IPS DF 6.9 (cell line): Measurements from ENCODE around the gene ARL5A.

ENCODE experiments used
- DNase-seq: peaks from one replicate; pipeline ENCODE4 v3.0.0-alpha.2; 2013; ENCODE audit warnings: low read depth, low spot score
- H3K27ac ChIP-seq: one replicate; pipeline ENCODE4 v1.5.1; 2013; ENCODE audit warnings: low read length, control low read depth
- H3K27me3 ChIP-seq: 2 replicates; pipeline ENCODE4 v1.6.1; 2013; ENCODE audit warnings: mild to moderate bottlenecking, low read length; ENCODE audit not compliant: control insufficient read depth, insufficient read depth
- H3K36me3 ChIP-seq: 2 replicates; pipeline ENCODE4 v1.6.1; 2013; ENCODE audit warnings: low read length; ENCODE audit not compliant: control insufficient read depth, insufficient read depth
- H3K4me1 ChIP-seq: 2 replicates; pipeline ENCODE4 v1.6.1; 2013; ENCODE audit warnings: low read length; ENCODE audit not compliant: control insufficient read depth, insufficient read depth
- H3K4me3 ChIP-seq: 2 replicates; pipeline ENCODE4 v1.5.1; 2013; ENCODE audit warnings: mild to moderate bottlenecking, low read length
- H3K9me3 ChIP-seq: 2 replicates; pipeline ENCODE4 v1.6.1; 2013; ENCODE audit warnings: low read length, inconsistent platforms; ENCODE audit not compliant: control insufficient read depth, insufficient read depth
- WGBS: extraction: QIAGEN DNeasy Blood & Tissue Kit; methylation state at CpG from one replicate; pipeline ENCODE4 v1.1.7; 2013; ENCODE audit warnings: mixed read lengths, missing lambda C conversion rate; ENCODE audit not compliant: insufficient read length, insufficient coverage; 5-methylcytosine and 5-hydroxymethylcytosine counted together

Gene ARL5A

DNA sequence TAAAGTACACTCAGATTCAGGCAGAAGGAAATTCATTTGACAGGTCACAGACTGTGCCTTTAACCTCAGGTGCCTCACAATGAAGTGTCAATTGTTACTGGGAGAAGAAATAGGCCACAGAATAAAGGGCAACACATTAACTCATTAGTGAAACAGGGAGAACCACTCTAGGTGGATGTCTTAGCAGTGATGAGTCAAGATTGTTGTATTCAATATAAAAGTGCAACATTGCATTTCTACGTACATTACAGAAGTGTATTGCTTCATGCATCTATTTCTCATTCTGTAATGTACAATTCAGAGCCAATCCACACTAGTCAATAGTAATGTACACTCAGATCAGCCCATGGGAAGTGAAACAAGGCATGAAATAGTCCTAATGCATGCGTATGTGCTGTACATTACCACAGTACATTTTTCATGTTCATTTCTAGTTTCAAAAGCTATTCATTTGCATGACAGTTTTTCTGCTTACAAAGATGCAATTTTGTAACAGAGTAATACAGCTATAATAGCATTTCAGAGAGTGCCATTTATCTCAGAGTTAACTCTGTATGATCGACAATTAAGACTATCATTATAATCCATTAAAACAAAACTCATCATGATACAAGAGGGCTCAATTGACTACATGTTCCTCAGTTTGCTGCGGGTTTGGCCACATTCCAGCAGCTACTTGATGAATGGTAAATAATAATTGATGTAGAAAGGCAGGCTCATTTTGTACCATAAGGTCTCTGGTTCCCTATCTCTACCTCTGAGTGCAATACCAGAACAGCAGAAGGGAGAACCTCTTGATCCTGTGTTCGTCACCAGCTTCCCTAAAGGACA is 12.2 kb upstream of the ARL5A start:
- Histone ChIP-seq H3K27ac (no peak overlapping the region), H3K36me3 (no peaks in the 10 kb centered on the region), H3K4me3 (no peak overlapping the region), H3K4me1 (no peaks in the 10 kb centered on the region), H3K27me3 (no peaks in the 10 kb centered on the region), H3K9me3 (no peaks in the 10 kb centered on the region)
- no peak for DNase-seq
- no CpG with 5 or more reads among the region's 5 CpGs for WGBS

DNA sequence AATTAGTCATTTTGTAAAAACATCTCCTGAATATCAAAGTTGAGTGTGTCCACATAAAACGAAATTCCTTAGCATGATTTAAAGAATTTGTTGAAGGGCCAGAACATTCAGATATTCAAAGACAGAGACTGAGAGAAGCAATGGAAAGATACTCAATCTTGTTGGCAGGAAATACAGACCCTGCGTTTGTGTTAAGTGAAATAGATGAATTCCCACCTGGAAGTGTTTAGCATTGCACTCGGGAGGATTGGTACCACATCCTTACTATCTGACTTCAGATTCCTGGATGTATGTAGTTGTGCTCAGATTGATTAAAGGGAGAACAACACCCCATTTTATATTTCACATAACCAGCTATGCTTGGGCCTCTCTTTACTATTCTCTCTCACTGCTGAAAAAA is 9.7 kb upstream of the ARL5A start:
- Histone ChIP-seq H3K27me3 (no peaks in the 10 kb centered on the region), H3K36me3 (no peaks in the 10 kb centered on the region), H3K27ac (no peak overlapping the region), H3K4me1 (no peaks in the 10 kb centered on the region), H3K4me3 (no peak overlapping the region), H3K9me3 (no peaks in the 10 kb centered on the region)
- DNase-seq, result no peak
- no CpG with 5 or more reads among the region's 3 CpGs for WGBS

GRCh38 chr2:151833984-151834383 is 5.8 kb upstream of the ARL5A start:
- Histone ChIP-seq H3K36me3 (no peaks in the 10 kb centered on the region), H3K4me1 (no peaks in the 10 kb centered on the region), H3K9me3 (no peaks in the 10 kb centered on the region), H3K4me3 (no peak overlapping the region), H3K27ac (no peak overlapping the region), H3K27me3 (no peaks in the 10 kb centered on the region)
- no peak for DNase-seq
- 100% methylated on average over 1 of the region's 3 CpGs for WGBS

DNA sequence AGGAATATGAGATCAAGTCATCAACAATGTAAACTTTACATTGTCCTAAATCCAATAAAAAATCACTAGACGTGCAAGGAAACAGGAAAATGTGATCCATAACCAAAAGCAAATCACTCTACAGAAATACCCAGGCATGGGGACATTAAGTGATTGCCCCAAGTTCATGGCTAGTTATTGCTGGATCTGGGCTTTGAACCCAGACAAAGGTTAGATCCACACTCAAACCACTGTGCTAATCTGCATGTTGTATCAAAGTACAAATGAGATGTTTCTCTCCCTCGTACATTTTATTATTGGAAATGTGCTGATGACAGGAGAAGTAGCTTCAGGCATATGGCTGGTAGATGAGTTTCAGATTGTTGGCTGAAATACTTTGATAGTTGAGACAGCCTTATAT is 2.7 kb upstream of the ARL5A start:
- DNase-seq, result no peak
- no peak overlapping the region for H3K27ac ChIP-seq
- H3K9me3 ChIP-seq, result no peaks in the 10 kb centered on the region
- no peaks in the 10 kb centered on the region for H3K36me3 ChIP-seq
- H3K4me1 ChIP-seq, result no peaks in the 10 kb centered on the region
- no peaks in the 10 kb centered on the region for H3K27me3 ChIP-seq
- H3K4me3 ChIP-seq, result no peak overlapping the region
- no CpG with 5 or more reads among the region's 2 CpGs for WGBS

- Histone ChIP-seq H3K4me1 (no peaks in the 10 kb centered on the region), H3K9me3 (no peaks in the 10 kb centered on the region), H3K27ac (no peak overlapping the region), H3K36me3 (no peaks in the 10 kb centered on the region), H3K27me3 (no peaks in the 10 kb centered on the region), H3K4me3 (peak overlapping the region; percentile 85; the same call in 1 of the 2 replicates)
- no peak for DNase-seq
- WGBS, result 100% methylated on average over 2 of the region's 5 CpGs
These were observed 686 bp upstream of the ARL5A start for GRCh38 chr2:151828890-151829324.

- Histone ChIP-seq H3K27me3 (no peaks in the 10 kb centered on the region), H3K4me3 (peak overlapping the region; percentile 85), H3K9me3 (no peaks in the 10 kb centered on the region), H3K27ac (no peak overlapping the region), H3K36me3 (no peaks in the 10 kb centered on the region), H3K4me1 (no peaks in the 10 kb centered on the region)
- WGBS, result no CpG with 5 or more reads among the region's 38 CpGs
- DNase-seq, result no peak
These were observed 568 bp downstream of the ARL5A start for GRCh38 chr2:151827564-151828142.

- no peak for DNase-seq
These were observed 1.5 kb downstream of the ARL5A start for GRCh38 chr2:151826737-151827157.

DNA sequence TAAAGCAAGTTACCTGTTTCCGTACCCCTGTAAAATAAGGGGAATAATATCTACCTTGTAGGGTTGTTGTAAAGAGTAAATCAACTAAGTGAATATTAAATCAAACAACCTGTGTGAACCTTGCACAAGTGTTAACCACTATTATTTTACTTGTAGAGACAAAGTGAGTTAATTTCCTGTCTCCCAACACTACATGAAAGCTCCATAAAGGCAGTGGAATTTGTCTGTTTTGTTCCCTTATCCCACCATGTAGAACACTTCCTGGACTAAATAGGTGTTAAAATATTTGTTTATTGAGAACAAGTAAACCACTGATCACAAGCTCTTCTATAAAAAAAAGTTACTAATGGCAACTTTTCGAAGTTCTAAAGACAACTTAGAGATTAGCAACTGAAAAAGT is 3.3 kb downstream of the ARL5A start:
- Histone ChIP-seq H3K4me1 (no peaks in the 10 kb centered on the region), H3K4me3 (no peak overlapping the region), H3K27ac (no peak overlapping the region), H3K9me3 (no peaks in the 10 kb centered on the region), H3K36me3 (no peaks in the 10 kb centered on the region), H3K27me3 (no peaks in the 10 kb centered on the region)
- no CpG with 5 or more reads among the region's 2 CpGs for WGBS
- no peak for DNase-seq

More at GRCh38 chr2:151826737-151827157, 1.5 kb downstream of the ARL5A start:
- Histone ChIP-seq H3K9me3 (no peaks in the 10 kb centered on the region), H3K27me3 (no peaks in the 10 kb centered on the region), H3K27ac (no peak overlapping the region), H3K4me1 (no peaks in the 10 kb centered on the region), H3K4me3 (no peak overlapping the region; the same call in 1 of the 2 replicates), H3K36me3 (no peaks in the 10 kb centered on the region)
- no CpG with 5 or more reads among the region's 6 CpGs for WGBS

DNA sequence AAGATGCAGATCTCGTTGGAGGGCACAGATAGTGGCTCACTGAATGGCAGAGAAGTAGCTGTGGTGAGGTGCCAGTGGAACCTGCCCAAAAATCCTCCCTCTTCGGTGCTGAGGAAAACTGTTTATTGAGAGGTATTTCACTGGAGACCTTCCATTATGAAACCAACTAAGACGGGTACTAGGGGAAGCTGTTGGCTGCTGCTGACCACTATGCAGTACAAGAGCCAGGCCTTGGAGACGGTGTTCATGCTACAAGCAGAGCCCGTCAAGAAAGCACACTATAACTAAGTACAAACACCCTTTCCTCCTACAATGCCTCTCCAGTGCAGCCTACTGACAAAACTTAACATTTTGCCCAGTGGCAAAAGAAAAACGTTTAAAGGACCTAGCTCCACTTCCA is 4.6 kb downstream of the ARL5A start:
- WGBS, result no CpG with 5 or more reads among the region's 6 CpGs
- no peak for DNase-seq
- H3K27ac ChIP-seq, result no peak overlapping the region
- no peaks in the 10 kb centered on the region for H3K4me1 ChIP-seq
- H3K9me3 ChIP-seq, result no peaks in the 10 kb centered on the region
- H3K4me3 ChIP-seq, result no peak overlapping the region
- H3K27me3 ChIP-seq, result no peaks in the 10 kb centered on the region
- H3K36me3 ChIP-seq, result no peaks in the 10 kb centered on the region

DNA sequence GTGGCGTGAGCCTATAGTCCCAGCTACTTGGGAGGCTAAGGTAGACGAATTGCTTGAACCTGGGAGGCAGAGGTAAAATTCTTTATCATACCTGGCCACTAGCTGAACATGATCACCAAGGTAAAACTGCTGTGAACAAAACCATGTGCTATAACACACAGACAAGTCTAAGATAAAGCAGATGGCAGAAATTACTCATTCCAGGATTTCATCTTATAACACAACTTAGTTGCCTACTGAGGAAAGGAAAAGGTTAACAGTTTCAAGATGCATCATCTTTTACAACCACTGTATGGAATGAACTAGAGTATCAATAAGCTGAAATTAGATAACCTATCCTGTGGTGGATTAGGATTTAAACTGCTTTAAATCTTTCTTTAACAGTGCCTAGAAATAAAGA is 8.3 kb downstream of the ARL5A start:
- no peaks in the 10 kb centered on the region for H3K36me3 ChIP-seq
- no CpG with 5 or more reads among the region's 2 CpGs for WGBS

More for the DNA sequence above, 8.3 kb downstream of the ARL5A start:
- no peak for DNase-seq
- Histone ChIP-seq H3K4me3 (no peak overlapping the region), H3K4me1 (no peaks in the 10 kb centered on the region), H3K27me3 (no peaks in the 10 kb centered on the region), H3K27ac (no peak overlapping the region), H3K9me3 (no peaks in the 10 kb centered on the region)
